Measurements from ENCODE around the gene STARD7.

STARD7 gene

DNA sequence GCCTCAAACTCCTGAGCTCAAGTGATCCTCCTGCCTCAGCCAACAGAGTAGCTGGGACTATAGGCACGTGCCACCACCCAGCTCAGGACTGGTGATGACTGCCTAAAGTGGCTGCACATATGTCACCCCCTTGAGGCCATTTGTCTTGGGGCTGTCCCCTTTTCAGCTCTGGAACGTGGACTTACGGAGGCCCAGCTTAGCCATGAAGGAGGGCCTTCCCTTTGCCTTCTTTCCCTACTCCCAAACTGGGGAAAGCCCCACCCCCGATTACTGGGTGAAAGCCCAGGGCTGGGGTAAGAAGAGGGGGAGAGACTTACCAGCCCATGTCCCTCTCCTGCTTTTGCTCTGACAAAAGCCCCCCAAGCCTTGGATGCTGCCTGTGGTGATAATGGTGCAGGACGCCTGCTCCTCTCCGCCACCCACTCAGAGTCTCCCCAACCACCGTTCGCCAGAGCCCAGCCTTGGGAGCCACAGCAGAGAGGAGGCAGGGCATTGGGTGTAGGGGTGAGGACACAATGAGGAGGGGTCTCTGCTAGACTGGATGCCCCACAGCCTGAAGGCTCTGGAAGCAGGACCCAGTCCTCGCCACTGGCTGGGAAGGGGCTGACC lies 60.9 kb downstream of the STARD7 start:
- no peaks in the 10 kb centered on the region for H3K36me3 ChIP-seq (ENCODE audit: low read depth)
- ATAC-seq (ENCODE audit: low read depth) = no peak
- H3K27ac ChIP-seq (ENCODE audit: poor library complexity, severe bottlenecking) = no peak overlapping the region
- no peaks in the 10 kb centered on the region for H3K9me3 ChIP-seq (ENCODE audit: severe bottlenecking)
- H3K4me1 ChIP-seq (ENCODE audit: insufficient read depth, poor library complexity, severe bottlenecking) = no peaks in the 10 kb centered on the region
- DNase-seq (ENCODE audit: low spot score) = peak; percentile 37
- H3K4me3 ChIP-seq (ENCODE audit: severe bottlenecking) = no peak overlapping the region
- TF ChIP-seq, protein P1, sequence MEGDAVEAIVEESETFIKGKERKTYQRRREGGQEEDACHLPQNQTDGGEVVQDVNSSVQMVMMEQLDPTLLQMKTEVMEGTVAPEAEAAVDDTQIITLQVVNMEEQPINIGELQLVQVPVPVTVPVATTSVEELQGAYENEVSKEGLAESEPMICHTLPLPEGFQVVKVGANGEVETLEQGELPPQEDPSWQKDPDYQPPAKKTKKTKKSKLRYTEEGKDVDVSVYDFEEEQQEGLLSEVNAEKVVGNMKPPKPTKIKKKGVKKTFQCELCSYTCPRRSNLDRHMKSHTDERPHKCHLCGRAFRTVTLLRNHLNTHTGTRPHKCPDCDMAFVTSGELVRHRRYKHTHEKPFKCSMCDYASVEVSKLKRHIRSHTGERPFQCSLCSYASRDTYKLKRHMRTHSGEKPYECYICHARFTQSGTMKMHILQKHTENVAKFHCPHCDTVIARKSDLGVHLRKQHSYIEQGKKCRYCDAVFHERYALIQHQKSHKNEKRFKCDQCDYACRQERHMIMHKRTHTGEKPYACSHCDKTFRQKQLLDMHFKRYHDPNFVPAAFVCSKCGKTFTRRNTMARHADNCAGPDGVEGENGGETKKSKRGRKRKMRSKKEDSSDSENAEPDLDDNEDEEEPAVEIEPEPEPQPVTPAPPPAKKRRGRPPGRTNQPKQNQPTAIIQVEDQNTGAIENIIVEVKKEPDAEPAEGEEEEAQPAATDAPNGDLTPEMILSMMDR (IDR thresholded peaks at IDR 0.05; ENCODE audit: poor library complexity, severe bottlenecking) = no peak
- H3K27me3 ChIP-seq (ENCODE audit: insufficient read depth, poor library complexity, severe bottlenecking) = no peaks in the 10 kb centered on the region

DNA sequence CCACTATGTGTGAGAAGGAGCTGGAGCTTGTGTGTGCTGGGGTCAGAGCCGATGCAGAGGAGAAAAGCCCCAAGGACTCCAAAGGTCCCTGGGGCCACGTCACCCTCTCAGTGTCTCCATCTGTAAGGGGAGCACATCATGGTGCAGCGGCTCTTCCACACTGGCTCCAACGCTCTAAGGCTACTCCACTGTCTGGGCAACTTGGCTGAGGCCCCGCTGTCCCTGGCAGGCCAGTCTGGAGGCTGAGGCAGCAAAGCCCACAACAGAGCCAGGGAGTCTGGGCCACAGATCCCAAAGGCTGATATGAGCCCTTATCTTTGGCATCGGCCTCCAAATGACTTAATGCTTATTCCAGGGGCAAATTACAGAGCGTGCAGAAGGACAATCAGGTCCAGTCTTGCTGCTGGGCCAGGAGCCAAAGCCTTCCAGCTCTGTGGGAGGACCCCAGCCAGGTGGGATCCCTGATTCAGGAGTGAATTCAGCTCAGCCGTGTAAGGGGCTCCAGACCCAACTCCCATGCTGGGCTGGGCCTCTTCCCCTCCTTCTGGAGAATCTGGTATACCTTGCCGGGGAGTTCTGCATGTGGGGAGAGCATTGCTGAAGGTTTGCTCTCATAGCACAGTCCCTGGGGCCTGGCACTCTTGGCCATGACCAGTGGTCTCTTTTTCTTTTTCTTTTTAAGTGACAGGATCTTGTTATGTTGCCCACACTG lies 61.6 kb downstream of the STARD7 start:
- no peaks in the 10 kb centered on the region for H3K9me3 ChIP-seq (ENCODE audit: severe bottlenecking)
- H3K27me3 ChIP-seq (ENCODE audit: insufficient read depth, poor library complexity, severe bottlenecking) = no peaks in the 10 kb centered on the region
- DNase-seq (ENCODE audit: low spot score) (peak; percentile 47), ATAC-seq (ENCODE audit: low read depth) (no peak)
- TF ChIP-seq, protein P1 (IDR thresholded peaks at IDR 0.05; ENCODE audit: poor library complexity, severe bottlenecking) = no peak
- H3K4me1 ChIP-seq (ENCODE audit: insufficient read depth, poor library complexity, severe bottlenecking) = no peaks in the 10 kb centered on the region
- no peak overlapping the region for H3K4me3 ChIP-seq (ENCODE audit: severe bottlenecking)
- H3K27ac ChIP-seq (ENCODE audit: poor library complexity, severe bottlenecking) = no peak overlapping the region
- H3K36me3 ChIP-seq (ENCODE audit: low read depth) = no peaks in the 10 kb centered on the region

DNA sequence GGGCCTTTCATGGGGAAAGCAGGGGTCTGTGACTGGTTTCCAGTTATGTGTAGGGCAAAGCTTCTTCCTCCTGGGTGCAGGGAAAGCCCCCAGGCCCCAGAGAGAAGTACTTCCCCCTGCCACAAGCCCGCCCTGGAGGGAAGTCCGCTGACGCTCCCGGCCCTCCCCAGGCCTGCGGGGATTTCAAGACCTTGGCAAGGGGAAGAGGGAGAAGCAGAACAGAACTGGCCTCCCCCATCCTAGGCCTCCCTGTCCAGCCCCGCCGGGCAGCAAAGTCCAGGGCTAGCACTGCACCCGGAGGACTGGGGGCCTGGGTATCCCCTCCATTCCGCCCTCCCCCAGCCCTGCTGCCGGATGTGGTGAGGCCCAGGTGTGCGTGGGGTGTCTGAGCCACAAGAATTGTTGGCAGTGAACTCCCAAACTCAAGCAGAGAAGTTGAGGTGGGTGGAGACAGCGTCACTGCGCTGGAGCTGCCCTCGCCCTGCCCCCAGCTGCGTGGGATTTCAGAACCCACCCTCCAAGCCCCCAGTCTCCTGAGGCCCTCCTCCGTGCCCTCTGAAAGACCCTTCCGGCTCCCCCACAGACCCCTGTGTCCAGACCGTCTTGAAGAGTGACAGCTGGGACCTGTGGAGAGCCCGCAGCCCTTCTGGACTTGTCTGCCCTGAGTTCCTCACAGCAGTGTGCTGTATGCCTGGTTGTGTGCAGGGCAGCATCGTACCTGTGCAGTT lies 62.3 kb downstream of the STARD7 start:
- Histone ChIP-seq H3K4me3 (ENCODE audit: severe bottlenecking) (no peak overlapping the region), H3K36me3 (ENCODE audit: low read depth) (no peaks in the 10 kb centered on the region), H3K9me3 (ENCODE audit: severe bottlenecking) (no peaks in the 10 kb centered on the region), H3K27ac (ENCODE audit: poor library complexity, severe bottlenecking) (no peak overlapping the region), H3K4me1 (ENCODE audit: insufficient read depth, poor library complexity, severe bottlenecking) (no peaks in the 10 kb centered on the region), H3K27me3 (ENCODE audit: insufficient read depth, poor library complexity, severe bottlenecking) (no peaks in the 10 kb centered on the region)
- TF ChIP-seq, protein P1 (IDR thresholded peaks at IDR 0.05; ENCODE audit: poor library complexity, severe bottlenecking) = no peak
- ATAC-seq (ENCODE audit: low read depth) = no peak
- peak; percentile 29 for DNase-seq (ENCODE audit: low spot score)

DNA sequence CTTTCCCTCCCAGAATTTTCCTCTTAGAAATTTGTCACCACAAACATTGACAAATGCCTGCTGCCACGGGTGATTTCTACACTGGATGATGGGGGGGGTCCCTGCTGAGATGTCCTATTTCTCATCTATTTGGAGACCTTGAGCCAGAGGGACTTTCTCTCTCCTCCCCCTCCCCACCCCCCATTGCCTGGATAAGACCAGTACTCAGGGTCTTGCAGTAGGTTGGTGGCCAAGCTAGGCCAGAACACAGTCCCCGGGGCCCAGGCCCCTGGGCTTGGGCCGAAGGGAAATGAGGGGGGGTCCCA lies 62.8 kb downstream of the STARD7 start:
- TF ChIP-seq, protein P1 (IDR thresholded peaks at IDR 0.05; ENCODE audit: poor library complexity, severe bottlenecking) = no peak
- Histone ChIP-seq H3K36me3 (ENCODE audit: low read depth) (no peaks in the 10 kb centered on the region), H3K27ac (ENCODE audit: poor library complexity, severe bottlenecking) (no peak overlapping the region), H3K9me3 (ENCODE audit: severe bottlenecking) (no peaks in the 10 kb centered on the region), H3K27me3 (ENCODE audit: insufficient read depth, poor library complexity, severe bottlenecking) (no peaks in the 10 kb centered on the region), H3K4me3 (ENCODE audit: severe bottlenecking) (no peak overlapping the region), H3K4me1 (ENCODE audit: insufficient read depth, poor library complexity, severe bottlenecking) (no peaks in the 10 kb centered on the region)
- no peak for DNase-seq (ENCODE audit: low spot score)
- no peak for ATAC-seq (ENCODE audit: low read depth)
